GM20000 (cell line): ENCODE measurements around the gene HSD17B2.

Experiments used
- DNase-seq: peaks from one replicate; pipeline ENCODE4 v3.0.0; 2012; ENCODE audit warnings: low spot score
- TF ChIP-seq, protein P1 (sequence below): IDR thresholded peaks from 2 replicates; pipeline ENCODE4 v1.5.1; 2012; ENCODE audit warnings: mild to moderate bottlenecking, control low read depth; ENCODE audit errors: extremely low read depth, missing control alignments

Gene HSD17B2

DNA sequence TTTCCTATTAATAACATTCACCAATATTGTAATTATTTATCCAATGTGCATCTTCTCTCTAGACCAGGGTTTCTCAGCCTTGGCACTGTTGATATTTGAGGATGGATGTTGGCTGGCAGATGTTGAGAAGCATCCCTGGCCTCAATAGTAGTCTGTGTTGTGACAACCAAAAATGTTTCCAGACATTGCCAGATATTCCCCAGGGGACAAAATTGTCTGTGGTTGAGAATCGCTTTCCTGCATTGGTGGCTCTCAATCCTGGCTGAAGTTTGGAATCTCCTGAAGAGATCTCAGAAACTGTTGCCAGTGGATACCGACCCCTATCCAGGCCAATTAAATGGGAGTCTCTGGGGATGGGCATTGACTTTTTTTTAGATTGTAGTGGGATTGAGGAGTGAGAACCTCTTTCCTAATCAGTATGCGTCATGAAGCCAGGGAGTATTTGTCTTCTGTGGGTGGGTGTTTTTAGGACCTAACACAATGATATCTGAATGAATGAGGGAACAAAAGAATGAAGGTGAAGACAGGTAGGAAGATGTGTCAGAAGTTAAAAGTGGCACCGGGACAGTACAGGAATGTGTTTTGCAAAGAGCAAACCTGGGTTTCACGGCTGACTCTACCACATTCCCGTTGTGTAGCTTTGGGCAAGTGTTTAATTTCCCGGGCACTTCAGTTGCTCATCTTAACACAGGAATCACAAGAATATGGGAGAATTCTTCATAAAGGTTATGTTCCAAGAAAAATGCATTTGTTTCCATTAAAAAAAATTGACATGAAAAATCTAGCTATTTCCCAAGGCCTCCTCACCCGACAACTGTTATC, 24.3 kb downstream of the HSD17B2 start:
- TF ChIP-seq, protein P1, sequence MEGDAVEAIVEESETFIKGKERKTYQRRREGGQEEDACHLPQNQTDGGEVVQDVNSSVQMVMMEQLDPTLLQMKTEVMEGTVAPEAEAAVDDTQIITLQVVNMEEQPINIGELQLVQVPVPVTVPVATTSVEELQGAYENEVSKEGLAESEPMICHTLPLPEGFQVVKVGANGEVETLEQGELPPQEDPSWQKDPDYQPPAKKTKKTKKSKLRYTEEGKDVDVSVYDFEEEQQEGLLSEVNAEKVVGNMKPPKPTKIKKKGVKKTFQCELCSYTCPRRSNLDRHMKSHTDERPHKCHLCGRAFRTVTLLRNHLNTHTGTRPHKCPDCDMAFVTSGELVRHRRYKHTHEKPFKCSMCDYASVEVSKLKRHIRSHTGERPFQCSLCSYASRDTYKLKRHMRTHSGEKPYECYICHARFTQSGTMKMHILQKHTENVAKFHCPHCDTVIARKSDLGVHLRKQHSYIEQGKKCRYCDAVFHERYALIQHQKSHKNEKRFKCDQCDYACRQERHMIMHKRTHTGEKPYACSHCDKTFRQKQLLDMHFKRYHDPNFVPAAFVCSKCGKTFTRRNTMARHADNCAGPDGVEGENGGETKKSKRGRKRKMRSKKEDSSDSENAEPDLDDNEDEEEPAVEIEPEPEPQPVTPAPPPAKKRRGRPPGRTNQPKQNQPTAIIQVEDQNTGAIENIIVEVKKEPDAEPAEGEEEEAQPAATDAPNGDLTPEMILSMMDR: no peak
- DNase-seq: no peak

DNA sequence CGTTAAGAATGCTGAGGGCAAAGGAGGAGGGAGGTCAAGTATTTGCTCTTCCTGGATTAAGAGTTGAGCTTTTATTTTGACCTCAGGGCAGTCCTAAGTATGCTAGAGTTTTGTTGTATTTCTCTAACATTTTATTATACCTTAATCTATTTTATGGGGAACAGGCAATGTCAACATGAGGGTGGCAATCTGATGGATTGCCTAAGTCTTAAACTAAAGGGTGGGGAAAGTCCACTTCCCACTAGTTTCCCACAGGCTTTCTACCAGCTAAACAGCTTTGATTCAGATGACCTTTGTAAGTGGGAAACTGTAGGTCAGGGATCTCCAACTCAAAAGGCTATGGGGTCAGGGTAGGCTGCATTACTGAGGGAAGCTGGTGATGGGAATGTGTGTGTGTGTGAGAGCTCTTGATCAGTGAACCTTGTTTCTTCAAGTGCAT, 24.9 kb downstream of the HSD17B2 start:
- DNase-seq: no peak
- TF ChIP-seq, protein P1: no peak

DNA sequence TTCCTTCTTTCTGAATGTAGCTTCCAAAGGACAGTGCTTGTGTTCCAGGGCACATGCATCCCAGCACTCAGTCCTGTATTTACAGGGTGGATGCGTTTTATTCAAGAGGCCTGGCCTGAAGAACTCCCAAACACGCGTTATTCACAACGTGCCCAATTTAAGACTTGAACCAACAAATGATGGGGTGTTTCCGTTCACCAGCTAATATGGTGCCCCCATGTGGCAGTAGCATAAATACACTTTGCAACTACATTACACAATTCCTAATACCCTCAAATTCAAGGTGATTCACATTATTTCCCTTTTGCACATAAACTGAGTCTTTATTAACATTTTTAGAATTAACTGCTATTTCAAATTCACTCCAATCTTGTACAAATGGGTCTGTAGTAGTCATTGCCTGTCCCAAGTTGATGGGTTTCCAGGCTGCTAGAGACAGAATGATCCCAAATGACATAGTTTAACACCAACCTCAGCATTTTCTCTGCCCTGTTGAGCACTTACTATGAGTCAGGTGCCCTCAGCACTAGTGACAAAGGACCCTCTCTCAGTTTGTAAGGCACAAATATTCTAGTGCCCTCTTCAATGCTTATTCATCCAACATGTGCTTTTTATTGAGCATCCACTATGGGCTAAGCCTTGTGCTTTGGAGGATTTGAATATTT, 26.9 kb downstream of the HSD17B2 start:
- TF ChIP-seq, protein P1: peak; percentile 32
- peak; percentile 46 for DNase-seq

DNA sequence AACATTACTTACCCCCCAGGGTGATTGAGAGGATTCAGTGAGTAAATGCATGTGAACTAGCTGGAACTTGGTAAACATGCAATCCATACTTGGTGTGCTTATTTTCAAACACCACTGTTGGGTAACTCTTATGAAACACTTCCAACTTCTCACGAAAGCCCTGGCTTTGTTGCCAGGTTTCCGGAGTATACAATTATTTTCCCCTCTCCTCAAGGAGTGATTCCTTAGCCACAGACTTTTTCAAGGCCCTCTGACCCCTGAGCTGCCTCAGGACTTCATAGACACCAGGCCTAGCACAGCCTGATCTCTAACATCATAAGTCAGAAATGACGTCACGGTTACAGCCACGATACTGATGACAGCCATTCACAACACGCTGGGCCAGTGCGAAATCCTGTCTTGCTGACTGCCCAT, 27.6 kb downstream of the HSD17B2 start:
- no peak for DNase-seq
- TF ChIP-seq, protein P1: no peak

DNA sequence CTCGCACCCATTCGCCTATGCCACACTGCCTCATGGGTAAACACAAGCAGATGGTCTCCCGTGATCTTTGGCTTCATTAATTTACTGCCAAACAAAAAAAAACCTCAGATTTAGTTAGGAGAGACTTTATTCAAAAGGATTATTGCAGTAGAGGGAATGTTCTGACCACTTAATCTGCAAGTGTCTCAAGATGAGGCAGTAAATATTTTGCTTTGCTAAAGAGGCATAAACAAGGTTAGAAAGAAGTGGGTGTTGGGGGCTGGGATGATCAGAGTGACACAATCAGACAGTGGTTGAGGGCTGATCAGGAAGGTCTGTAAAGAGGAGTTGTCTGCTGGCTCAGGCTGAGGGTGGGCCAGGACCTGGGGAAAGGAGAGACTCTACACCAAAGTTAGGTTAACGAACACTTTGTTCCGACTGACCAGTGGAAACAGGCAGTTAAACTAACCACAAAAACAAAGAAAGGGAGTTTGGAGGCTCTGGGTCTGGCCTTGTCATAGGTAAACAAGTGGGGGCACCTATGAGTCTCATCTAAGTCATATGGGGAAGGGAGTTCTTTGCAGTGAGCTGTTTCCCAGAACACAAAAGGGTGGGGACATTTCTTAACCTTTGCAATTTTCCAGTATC, 28.5 kb downstream of the HSD17B2 start:
- no peak for DNase-seq
- TF ChIP-seq, protein P1: no peak

- TF ChIP-seq, protein P1: no peak
- no peak for DNase-seq
Observed at GRCh38 chr16:82067042-82067803, 32.2 kb downstream of the HSD17B2 start.
